ENCODE measurements around the gene PPP2R3A.
"Not testable (repeated sequence)": the region's sequence is repeated elsewhere in the genome, so short reads cannot be mapped to it uniquely, and the experiment has no call there.

Gene PPP2R3A

DNA sequence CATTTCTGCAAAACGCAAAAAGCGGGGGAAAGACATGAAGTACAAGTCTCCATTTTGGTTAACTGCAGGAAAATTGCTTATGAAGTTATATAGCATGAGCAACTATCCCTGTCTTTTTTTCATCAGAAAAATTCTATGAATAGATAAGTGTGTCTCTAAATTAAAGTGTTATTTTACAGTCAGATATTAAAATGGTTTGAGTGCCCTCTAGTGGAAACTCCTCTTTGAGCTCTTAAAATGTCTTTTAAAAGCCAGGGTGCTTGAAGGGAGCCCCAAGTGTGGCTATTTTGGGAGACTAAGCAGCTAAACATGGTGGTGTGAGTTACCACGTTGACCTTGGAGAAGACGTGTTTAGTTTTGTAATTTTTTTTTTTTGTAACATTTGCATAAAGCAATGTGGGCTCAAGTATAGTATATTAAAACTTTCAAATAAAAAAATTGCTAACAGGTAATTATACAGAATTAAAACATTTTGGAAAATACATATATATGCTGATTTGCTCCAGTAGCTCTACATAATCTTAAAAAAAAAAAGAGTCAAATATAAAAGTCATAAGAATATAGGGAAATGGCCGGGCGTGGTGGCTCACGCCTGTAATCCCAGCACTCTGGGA, 77.2 kb downstream of the PPP2R3A start:
- no peak for DNase-seq

DNA sequence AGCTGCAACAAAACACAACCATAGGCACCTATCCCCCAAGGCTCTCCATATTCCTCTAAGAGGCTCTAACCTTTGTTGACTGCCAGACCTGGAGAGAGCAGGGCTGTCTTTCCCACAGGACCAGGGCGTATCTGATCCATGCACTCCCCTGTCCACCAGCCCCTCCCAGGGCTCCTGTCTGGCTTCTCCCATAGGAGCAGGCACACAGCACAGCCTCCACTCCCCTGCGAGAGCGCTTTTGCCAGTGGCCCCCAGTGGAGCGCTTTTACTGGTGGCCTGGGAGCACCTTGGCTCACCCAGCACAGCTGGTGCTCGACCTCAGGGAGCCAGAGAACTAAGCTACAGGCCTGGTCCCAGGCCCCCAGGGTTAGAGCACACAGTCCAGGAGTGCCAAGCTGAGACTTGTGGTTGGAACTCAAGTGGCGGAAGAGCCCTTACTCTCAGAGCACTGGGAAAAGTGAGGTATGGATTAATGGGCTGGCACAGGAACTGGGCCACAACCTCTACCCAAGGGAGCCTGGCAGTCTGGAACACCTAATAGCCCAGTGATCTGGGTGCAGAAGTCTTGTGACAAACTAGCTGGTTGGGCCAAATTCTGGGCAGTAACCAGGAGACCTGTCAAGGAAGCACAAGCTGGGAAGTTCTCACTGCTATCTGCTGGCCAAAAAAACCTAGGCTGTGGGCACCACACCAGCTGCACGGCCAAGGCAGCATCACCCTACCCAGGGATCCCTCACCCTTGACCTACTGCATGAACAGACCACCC, 79.6 kb downstream of the PPP2R3A start:
- no peak for DNase-seq

DNA sequence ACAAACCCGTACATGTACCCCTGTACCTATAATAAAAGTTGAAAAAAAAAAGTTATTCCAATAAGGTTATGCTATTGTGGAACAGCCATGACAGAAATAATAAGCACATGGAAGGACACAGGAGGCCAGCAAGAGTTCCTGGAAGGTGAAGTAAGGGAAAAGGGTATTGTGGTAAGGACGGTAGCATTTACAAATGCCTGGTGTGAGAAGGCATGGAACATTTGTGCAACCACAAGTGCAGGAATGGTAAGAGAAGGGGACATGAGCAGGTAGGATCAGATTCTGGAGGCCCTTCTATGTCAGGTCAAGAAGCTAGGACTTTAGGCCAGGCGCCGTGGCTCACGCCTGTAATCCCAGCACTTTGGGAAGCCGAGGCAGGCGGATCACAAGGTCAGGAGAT, 82.5 kb downstream of the PPP2R3A start:
- DNase-seq = no peak

DNA sequence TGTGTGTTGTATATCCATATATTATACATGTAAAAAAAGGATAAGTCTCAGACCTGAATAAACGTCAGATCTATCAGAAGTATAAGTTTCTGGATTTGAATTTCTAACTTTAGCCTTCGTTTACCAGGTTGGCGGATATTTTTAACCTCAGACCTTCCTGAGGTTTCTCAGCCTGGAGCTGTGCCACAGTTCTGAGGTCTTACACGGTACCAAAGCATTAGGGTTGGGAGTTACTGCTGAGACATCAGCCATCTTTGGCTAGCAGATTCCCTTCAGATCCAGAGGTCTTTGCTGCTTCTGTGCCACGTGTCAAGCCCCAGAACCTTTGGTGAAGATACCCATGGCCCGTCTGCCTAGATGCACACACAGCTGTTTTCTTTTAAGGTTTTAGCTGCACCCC, 84.7 kb downstream of the PPP2R3A start:
- DNase-seq = no peak

DNA sequence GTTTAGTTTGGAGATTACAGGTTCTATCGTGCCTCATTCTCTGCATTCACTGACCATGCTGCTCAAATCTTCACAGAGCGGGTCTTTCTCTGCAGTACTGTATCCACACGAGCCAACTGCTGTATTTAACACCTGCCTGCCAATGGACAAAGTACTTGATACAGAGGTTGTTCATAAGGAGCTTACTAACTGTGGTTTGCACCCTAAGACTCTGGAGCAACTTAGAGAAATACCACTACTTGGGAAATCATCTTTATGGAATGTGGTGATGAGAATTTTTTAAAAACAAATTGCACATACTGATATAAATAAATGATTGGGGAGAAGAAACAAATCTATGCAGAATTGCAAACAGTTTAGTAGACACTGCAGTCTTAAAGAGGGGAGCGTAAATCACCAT, 90.0 kb downstream of the PPP2R3A start:
- DNase-seq = no peak

DNA sequence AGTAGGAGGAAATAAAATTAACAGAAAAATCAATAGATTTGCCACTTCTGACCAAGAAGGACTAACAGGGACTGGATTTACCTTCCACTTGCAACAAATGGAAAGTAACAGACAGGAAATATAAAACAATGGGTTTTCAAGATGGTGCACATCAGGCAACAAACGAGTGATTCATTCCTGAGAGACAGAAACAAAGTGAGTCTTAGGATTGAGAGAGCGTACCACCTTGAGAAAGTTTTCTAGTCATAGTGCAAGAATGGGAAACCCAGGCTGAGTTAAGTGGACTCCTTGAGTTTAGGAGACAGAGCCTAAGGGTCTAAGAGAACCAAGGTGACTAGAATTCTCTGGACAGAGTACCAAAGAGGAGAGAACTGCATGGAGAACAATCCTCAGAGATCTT, 101.7 kb downstream of the PPP2R3A start:
- DNase-seq = no peak

DNA sequence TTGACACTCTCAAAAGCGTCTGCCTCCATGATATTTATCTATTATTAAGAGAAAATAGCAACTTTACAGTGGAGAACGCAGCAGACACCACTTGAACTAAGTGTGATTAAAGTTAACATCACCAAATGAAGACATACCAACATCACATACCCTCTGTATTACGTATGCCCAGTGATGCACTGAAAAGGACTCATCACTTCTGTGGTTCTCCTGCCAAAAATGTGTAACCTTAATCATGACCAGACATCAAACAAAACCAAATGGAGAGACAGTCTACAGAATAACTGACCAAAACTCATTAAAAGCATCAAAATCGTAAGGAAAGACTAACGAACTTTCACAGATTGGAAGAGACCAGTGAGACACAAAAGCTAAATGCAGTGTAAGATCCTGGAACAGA, 103.2 kb downstream of the PPP2R3A start:
- DNase-seq = no peak

DNA sequence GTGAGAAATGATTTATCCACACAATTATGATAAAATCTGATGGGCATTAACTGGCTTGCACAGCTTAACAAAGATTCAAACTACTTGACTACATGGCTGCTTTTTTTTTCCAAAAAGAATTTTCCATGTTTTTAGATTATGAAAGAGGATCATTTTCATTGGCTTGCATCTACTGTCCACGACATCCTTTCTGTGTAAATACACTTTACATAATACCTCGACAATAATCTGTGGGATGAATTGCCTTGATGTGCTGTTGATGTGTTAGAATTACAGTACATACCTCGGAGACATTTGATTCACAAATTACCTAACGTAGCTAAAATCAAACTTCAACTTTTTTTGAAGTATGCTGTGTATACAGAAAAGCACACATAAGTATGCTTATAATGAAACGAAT, 104.4 kb downstream of the PPP2R3A start:
- no peak for DNase-seq

DNA sequence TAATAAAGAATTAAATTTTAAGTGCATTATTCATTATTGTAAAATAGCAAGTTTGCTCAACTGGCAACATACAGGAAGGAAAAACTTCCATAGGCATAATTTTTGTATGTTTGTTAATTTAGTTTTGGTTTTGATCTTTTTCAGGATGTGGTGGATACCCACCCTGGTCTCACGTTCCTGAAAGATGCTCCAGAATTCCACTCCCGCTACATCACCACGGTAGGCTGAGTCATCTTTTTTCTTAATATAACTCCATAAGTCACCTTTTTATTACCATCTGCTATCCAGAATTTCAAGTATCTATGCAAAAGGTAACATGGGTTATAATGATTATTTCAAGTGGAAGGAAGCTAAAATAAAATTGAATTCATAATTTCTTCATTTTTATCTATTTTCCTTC, 104.8 kb downstream of the PPP2R3A start:
- no peak for DNase-seq

DNA sequence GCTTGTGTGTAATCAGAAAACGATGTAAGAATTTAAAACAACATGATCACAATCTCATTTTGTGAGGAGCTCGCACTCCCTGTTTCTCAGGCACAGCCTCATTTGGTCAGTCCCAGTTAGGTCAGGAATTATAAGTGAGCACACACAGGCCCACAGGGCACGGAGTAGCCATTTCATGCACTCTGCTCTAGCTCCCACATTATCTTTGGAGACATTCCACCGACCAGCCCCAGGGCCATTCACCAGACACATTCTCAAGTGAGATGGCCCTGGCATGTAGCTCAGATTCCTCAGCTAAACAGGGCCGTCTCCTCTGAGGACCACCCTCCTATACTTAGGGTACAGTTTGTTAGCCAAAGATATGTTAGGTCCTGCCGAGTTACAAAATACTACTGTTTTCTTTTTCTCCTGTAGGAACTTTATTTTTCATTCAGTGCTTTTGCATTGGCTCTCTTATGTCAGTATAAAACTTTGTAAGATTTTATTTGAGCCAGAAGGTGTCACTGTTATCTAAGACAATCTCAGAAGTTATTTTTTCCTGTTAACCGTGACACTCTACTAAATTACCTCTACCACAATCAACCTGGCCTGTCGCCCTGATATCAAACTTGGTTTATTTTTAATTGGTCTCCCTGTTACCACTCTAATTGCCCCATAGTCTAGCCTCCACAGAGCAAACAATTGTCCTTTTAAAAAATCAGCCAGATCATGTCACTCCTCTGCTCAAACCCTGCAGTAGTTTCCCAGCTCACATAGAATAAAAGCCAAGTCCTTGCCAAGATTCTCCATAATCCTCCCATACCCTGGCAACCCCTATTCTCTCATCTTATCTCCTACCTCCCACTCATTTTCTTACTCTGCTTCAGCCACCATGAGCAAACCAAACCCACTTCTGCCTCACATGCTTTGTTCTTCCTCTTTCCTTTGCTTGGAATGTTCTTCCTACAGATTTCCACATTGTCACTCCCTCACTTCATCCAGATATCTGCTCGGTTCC, 105.7 kb downstream of the PPP2R3A start:
- no peak for DNase-seq

DNA sequence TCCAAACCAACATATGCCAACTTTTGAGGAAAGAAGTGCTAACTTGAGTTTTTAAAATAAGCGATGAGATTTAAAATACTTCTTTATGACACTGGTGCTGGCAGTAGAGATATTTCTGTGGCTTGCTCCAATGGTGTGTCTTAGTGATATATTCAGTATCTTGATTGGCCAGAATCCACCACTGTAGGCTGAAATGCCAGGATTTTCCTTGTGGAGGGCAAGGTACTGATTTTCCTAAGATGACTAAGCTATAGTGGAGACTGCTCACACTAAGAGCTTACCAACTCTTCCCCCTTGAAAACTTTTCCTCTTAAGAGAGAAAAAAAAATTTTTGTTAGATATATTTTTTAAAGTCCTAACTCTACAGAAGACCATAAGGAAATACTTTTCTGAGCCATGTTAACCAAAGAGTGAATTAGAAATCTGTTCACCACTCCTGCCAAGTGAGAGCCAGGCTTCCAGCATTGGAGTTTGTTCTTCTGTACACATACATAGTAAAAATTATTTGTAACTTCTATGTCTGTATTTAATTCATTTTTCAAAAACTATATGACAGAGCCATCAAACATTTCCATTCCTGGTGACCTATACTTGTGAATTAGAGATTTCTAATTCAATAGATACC, 109.1 kb downstream of the PPP2R3A start:
- DNase-seq = no peak

DNA sequence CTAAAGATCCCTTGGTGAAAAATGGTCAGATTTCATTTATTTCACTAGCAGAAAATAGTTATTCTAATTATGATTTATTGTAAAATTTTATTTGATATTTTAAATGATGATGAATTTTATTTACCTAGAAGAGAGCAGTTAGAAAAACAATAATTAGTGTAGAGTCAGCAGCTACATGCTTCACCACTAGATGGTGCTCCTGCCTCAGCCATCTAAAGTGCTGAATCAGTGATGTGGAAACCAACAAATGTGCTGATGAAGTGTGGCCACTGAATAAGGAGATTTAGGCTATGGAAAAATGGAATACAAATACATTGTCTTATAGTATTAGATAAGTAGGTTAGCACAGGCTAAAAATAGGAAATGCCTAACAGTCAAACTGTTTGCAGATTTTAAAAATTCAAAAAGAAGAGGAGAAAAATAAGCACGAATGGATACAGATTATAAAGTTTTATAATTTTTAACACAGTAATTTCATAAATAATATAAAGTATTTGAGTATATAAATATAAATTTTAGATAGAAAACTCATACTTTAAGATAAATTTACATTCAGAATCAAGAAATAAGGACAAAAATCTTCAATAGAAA, 109.8 kb downstream of the PPP2R3A start:
- peak; percentile 75 for DNase-seq

DNA sequence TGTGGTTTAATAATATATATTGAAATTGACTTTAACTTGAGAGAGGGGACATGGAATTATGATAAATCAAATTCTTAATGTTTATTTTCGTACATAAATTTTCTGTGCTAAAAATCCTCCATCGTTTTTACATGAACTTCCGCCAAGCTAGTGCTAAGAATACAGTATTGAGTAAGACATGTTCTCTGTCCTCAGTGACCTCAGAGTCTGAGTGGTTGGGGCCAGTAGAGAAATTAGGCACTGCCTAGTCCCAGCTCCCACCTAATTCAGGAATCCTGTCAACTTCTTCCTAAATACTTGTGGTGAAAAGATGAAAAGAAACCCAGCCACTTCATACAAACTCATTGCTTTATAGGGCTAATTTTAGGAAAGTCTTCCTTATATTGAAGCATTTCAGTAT, 110.3 kb downstream of the PPP2R3A start:
- DNase-seq = no peak

DNA sequence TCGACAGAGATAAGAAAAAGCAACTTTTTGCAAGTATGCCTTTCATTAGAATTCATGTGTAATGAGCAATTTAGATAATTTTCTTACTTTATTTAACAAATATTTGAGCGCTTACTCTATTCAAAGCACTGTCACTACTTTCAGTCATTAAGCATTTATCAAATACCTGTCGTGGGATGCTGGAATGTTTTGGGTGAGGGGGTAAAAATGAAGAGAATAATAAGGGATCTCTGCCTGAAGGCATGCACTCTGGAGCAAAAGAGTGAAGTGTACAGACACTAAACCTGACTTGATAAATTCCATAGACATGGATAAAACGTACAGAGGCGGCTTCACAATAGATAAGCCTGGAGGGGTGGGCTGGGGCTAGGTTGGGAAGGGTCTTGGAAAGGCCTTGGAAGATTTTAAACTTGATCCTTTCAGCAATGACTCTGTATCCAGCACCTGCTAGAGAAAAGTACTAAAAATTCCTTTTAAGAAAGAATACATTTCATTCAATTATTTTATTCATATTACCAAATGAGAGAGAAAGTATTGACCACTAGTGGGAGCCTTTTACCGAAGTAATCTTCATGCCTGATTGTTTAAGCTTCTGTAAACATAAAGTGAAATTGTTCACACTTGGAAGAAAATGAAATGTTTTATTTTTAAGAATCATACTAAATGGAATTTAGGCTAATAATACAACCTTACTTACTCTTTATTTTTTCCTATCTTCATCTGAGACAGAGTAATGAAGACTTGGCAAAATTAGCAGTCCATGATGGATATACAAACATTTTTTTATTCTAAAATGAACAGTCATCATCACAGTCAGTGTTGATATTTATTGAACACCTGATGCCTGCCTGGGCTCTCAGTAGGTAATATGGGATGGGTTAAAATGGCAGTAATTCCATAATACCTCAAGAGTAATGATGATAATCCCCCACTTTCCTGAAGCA, 113.2 kb downstream of the PPP2R3A start:
- DNase-seq = no peak

DNA sequence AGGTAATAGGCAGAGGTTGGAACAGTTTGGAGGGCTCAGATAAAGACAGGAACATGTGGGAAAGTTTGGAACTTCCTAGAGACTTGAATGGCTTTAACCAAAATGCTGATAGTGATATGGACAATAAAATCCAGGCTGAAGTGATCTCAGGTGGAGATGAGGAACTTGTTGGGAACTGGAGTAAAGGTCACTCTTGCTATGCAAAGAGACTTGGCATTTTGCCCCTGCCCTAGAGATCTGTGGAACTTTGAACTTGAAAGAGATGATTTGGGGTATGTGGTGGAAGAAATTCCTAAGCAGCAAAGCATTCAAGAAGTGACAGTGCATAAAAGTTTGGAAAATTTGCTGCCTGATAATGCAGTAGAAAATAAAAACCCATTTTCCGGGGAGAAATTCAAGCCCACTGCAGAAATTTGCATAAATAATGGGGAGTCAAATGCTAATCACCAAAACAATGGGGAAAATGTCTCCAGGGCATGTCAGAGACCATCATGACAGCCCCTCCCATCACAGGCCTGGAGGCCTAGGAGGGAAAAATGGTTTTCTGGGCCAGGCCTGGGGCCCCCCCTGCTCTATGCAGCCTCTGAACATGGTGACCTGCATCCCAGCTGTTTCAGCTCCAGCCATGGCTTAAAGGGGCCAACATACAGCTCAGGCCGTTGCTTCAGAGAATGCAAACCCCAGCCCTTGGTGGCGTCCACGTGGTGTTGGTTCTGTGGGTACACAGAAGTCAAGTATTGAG, 118.3 kb downstream of the PPP2R3A start:
- DNase-seq = not testable (repeated sequence)

DNA sequence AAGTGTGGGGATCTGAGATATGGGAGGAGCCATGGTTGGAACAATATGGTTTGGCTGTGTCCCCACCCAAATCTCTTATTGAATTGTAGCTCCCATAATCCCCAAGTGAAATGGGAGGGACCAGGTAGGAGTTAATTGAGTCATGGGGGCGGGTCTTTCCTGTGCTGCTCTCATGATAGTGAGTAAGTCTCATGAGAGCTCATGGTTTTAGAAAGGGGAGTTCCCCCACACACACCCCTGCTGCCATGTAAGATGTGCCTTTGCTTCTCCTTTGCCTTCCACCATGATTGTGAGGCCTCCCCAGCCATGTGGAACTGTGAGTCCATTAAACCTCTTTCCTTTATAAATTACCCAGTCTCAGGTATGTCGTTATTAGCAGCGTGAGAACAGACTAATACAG, 119.5 kb downstream of the PPP2R3A start:
- peak; percentile 25 for DNase-seq

DNA sequence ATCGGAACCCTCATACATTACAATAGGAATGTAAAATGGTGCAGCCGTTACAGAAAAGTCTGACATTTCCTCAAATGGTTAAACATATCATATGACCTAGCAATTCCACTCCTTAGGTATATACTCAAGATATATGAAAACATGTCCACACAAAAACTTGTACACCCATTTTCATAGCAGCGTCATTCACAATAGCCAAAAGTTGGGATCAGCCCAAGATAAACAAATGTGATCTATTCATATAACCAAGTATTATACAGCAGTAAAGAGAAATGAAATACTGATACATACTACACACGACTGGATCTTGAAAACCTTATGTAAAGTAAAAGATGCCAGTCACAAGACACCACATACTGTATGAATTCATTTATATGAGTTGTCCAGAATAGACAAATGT, 128.2 kb downstream of the PPP2R3A start:
- DNase-seq = no peak

DNA sequence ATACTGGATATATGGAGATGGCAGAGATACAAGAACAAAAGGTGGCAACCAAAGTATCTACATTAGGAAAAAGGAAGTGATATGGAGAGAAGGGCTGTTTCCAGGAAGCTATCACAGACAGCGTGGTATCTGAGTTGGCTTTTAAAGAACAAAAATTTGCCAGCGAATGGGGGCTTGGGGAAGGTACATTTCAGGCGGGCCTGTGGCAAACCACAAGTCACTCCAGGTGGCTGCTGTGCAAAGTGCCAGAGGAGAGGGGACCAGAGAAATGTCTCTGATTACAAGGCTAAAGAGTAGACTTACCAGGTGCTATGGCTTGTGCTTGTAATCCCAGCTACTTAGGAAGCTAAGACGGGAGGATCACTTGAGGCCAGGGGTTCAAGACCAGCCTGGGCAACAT, 139.5 kb downstream of the PPP2R3A start:
- no peak for DNase-seq

DNA sequence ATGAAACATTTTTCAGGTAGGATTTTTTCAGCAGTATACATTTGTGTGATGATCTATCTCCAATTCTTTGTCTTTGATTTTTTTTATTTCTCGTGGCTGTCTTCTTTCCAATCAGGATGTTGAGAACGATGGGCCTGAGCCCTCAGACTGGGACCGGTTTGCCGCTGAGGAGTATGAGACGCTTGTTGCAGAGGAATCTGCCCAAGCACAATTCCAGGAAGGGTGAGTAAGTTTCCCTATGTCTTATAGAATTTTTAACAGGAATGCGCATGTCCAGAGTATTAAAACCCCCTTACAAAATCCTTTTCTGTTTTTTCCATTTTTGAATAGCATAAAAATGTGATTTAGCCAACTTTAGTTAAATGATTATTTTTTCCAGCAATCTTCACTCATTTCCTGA, 140.6 kb downstream of the PPP2R3A start:
- DNase-seq = no peak

DNA sequence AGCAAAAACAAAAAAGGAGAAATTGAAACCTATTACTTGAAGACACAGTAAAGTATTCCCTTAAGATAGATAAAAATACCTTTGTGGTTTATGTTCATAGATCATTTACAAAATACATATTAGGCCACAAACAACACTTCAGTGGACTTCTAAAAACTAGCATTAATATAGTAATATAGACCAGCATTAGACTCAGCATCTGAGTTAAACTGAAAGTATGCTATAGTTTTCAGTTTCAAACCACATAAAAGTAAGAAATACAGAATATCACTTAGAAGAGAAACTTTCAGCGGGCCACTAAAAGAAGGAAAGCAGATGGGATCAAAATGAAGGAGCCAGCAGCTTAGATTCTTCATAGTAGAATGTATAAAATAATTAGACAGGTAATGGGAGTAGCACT, 144.0 kb downstream of the PPP2R3A start:
- DNase-seq = no peak

DNA sequence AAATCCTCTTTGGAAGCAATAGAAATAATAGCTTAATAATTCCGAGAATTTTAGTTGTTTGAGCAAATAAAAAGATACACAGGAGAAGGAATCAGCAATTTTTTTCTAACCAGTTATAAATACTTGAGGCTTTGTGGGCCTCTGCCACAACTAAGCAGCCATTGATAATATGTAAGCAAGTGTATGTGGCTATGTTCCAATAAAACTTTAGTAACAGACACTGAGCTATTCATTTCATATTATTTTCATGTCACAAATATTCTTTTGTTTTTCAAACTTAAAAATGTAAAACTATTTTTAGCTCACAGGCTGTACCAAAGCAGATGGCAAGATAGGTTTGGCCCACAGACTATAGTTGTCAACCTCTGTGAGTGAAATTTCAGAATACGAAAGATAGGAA, 145.0 kb downstream of the PPP2R3A start:
- no peak for DNase-seq
